HCT116 (cell line): ENCODE results near the gene ACOXL. TPM values are rescaled to one million over a fixed set of nuclear protein-coding genes. Genes with fewer than 3 reads are reported as not detected.

Source experiments
- ATAC-seq: fragments of 200-7000 bp; cut with Tn5 transposase; 2 replicates; pipeline ENCODE4 v1.9.1; 2020; ENCODE audit warnings: mild to moderate bottlenecking, moderate library complexity
- BruUV-seq: library from RNA; stranded (reverse); fragments of 400-500 nt; replicated peaks from 2 replicates; lab custom pipeline; 2021; lab: Mats Ljungman, UMichigan
- CTCF ChIA-PET: fragments of 300-600 bp; sonication (Branson Sonifier 250); formaldehyde crosslinking; loops from one replicate; lab custom pipeline; 2021; ENCODE audit warnings: antibody characterized with exemption; lab: Charles Lee
- POLR2A ChIA-PET: fragments of 300-600, 350-600 bp; sonication (Branson Sonifier 250); formaldehyde crosslinking; loops from one replicate; lab custom pipeline; 2021; ENCODE audit warnings: antibody characterized with exemption; lab: Charles Lee
- RAD21 ChIA-PET, 2 experiments: fragments of 300-600 bp; sonication (Branson Sonifier 250); formaldehyde crosslinking; loops; one replicate each; lab custom pipeline; 2023; ENCODE audit warnings: low total read pairs in 2 of 2; ENCODE audit not compliant: uncharacterized antibody in 2 of 2, unreplicated experiment in 2 of 2, low non-redundant PET in 1 of 2; lab: Charles Lee
- DNase-seq: peaks from one replicate; pipeline ENCODE4 v3.0.0-alpha.2; 2010; ENCODE audit warnings: low read depth, low spot score
- H2AFZ ChIP-seq: fragments of 200-600 bp; shearing (Covaris generic), sonication (generic); 2 replicates; pipeline ENCODE4 v1.6.1; 2017; ENCODE audit warnings: low read depth, mixed run types, mixed read lengths, antibody characterized with exemption, low read length; ENCODE audit not compliant: poor library complexity, severe bottlenecking
- H3K27ac ChIP-seq: 2 replicates; pipeline ENCODE4 v1.5.1; 2012; ENCODE audit warnings: low read depth, low read length
- H3K27me3 ChIP-seq: fragments of 200-600 bp; sonication (generic); 2 replicates; pipeline ENCODE4 v1.6.1; 2016; ENCODE audit warnings: mixed run types, low read length, mixed read lengths; ENCODE audit not compliant: insufficient read depth
- H3K36me3 ChIP-seq, 2 experiments: fragments of 200-500 bp in 1 of 2; fragments of 200-600 bp in 1 of 2; sonication (Bioruptor generic) in 1 of 2; sonication (generic) in 1 of 2; 2 replicates each; pipeline versions ENCODE4 v1.5.1 to v1.6.1; 2014 to 2016; ENCODE audit warnings: low read length in 2 of 2, inconsistent platforms in 1 of 2, mixed read lengths in 1 of 2, mixed run types in 1 of 2; ENCODE audit not compliant: insufficient read depth in 2 of 2, control insufficient read depth in 1 of 2
- H3K4me1 ChIP-seq, 2 experiments: fragments of 200-600 bp in 1 of 2; sonication (generic) in 1 of 2; 2 replicates each; pipeline versions ENCODE4 v1.5.1 to v1.6.1; 2012 to 2017; ENCODE audit warnings: low read length in 2 of 2, inconsistent platforms in 1 of 2, mild to moderate bottlenecking in 1 of 2, mixed read lengths in 1 of 2, mixed run types in 1 of 2, moderate library complexity in 1 of 2; ENCODE audit not compliant: insufficient read depth in 2 of 2, control insufficient read depth in 1 of 2
- H3K4me2 ChIP-seq: fragments of 200-600 bp; sonication (generic); 2 replicates; pipeline ENCODE4 v1.6.1; 2017; ENCODE audit warnings: mixed run types, low read length, mixed read lengths
- H3K4me3 ChIP-seq, 2 experiments: fragments of 200-600 bp in 1 of 2; sonication (generic) in 1 of 2; replicated peaks in 1 of 2; 2 replicates each; pipeline ENCODE4 v1.5.1; 2011 to 2016; ENCODE audit warnings: low read length in 2 of 2, control low read depth in 1 of 2, low read depth in 1 of 2, mild to moderate bottlenecking in 1 of 2, mixed read lengths in 1 of 2, mixed run types in 1 of 2
- H3K79me2 ChIP-seq: fragments of 200-600 bp; sonication (generic); 2 replicates; pipeline ENCODE4 v1.6.1; 2017; ENCODE audit warnings: mild to moderate bottlenecking, mixed run types, low read length, moderate library complexity, mixed read lengths; ENCODE audit not compliant: insufficient read depth
- H3K9ac ChIP-seq: fragments of 200-600 bp; sonication (generic); 2 replicates; pipeline ENCODE4 v1.6.1; 2016; ENCODE audit warnings: low read length, mixed read lengths
- H3K9me2 ChIP-seq: fragments of 200-600 bp; sonication (generic), shearing (Covaris generic); 2 replicates; pipeline ENCODE4 v1.6.1; 2017; ENCODE audit warnings: mixed run types, mild to moderate bottlenecking, moderate library complexity; ENCODE audit not compliant: insufficient read depth
- H3K9me3 ChIP-seq, 2 experiments: fragments of 200-500 bp in 1 of 2; fragments of 200-600 bp in 1 of 2; sonication (Bioruptor generic) in 1 of 2; sonication (generic) in 1 of 2; 2 replicates each; pipeline ENCODE4 v1.6.1; 2014 to 2017; ENCODE audit warnings: low read length in 2 of 2, mixed read lengths in 2 of 2, inconsistent platforms in 1 of 2, low read depth in 1 of 2, mild to moderate bottlenecking in 1 of 2, mixed run types in 1 of 2, moderate library complexity in 1 of 2; ENCODE audit not compliant: control insufficient read depth in 1 of 2, insufficient read depth in 1 of 2
- H4K20me1 ChIP-seq: fragments of 200-600 bp; sonication (generic), shearing (Covaris generic); 2 replicates; pipeline ENCODE4 v1.6.1; 2017; ENCODE audit warnings: mixed run types, mild to moderate bottlenecking, moderate library complexity; ENCODE audit not compliant: insufficient read depth
- ATF3 ChIP-seq: IDR thresholded peaks from 2 replicates; pipeline ENCODE4 v1.6.1; 2012
- CBX3 ChIP-seq: IDR thresholded peaks from 2 replicates; pipeline ENCODE4 v1.6.1; 2012; ENCODE audit warnings: low read depth
- CEBPB ChIP-seq: IDR thresholded peaks from 2 replicates; pipeline ENCODE4 v1.6.1; 2012; ENCODE audit warnings: low read depth
- EGR1 ChIP-seq: IDR thresholded peaks from 2 replicates; pipeline ENCODE4 v1.6.1; 2012; ENCODE audit warnings: low read depth
- ELF1 ChIP-seq: IDR thresholded peaks from 2 replicates; pipeline ENCODE4 v1.6.1; 2012; ENCODE audit warnings: low read depth, borderline replicate concordance
- EZH2 ChIP-seq: fragments of 200-600 bp; sonication (generic); IDR thresholded peaks from 2 replicates; pipeline ENCODE4 v1.6.1; 2017; ENCODE audit warnings: antibody characterized with exemption, mixed run types
- FOSL1 ChIP-seq: IDR thresholded peaks from 2 replicates; pipeline ENCODE4 v1.6.1; 2012; ENCODE audit warnings: low read depth
- POLR2A ChIP-seq: IDR thresholded peaks from 2 replicates; pipeline ENCODE4 v1.7.0; 2011; ENCODE audit warnings: borderline replicate concordance; ENCODE audit not compliant: insufficient read depth, insufficient read length; ENCODE audit errors: extremely low read depth
- RAD21 ChIP-seq: IDR thresholded peaks from 2 replicates; pipeline ENCODE4 v1.6.1; 2012; ENCODE audit warnings: low read depth, mild to moderate bottlenecking
- REST ChIP-seq: IDR thresholded peaks from 2 replicates; pipeline ENCODE4 v1.6.1; 2012; ENCODE audit warnings: low read depth
- SIN3A ChIP-seq: IDR thresholded peaks from 2 replicates; pipeline ENCODE4 v1.6.1; 2012; ENCODE audit warnings: low read depth
- SRF ChIP-seq: IDR thresholded peaks from 2 replicates; pipeline ENCODE4 v1.6.1; 2012; ENCODE audit warnings: low read depth
- TCF7L2 ChIP-seq: IDR thresholded peaks from 2 replicates; pipeline ENCODE4 v1.7.0; 2011; ENCODE audit warnings: borderline replicate concordance, inconsistent platforms; ENCODE audit not compliant: insufficient read depth, insufficient read length; ENCODE audit errors: extremely low read depth
- YY1 ChIP-seq: IDR thresholded peaks from 2 replicates; pipeline ENCODE4 v1.6.1; 2011; ENCODE audit warnings: low read length, low read depth, moderate library complexity, mild to moderate bottlenecking; ENCODE audit not compliant: insufficient replicate concordance; ENCODE audit errors: extremely low read depth
- ZBTB33 ChIP-seq: IDR thresholded peaks from 2 replicates; pipeline ENCODE4 v1.6.1; 2011; ENCODE audit warnings: mild to moderate bottlenecking, low read length, moderate library complexity; ENCODE audit not compliant: insufficient replicate concordance; ENCODE audit errors: extremely low read depth
- ZFX ChIP-seq: fragments of 450-650 bp; IDR thresholded peaks from 2 replicates; pipeline ENCODE4 v1.6.1; 2017
- ZNF274 ChIP-seq: fragments of 200-500 bp; sonication (Bioruptor generic); IDR thresholded peaks from 2 replicates; pipeline ENCODE4 v1.6.1; 2014; ENCODE audit warnings: mild to moderate bottlenecking, low read depth, low read length, inconsistent platforms
- intact Hi-C: fragments of 100-400 bp; cut with micrococcal nuclease; formaldehyde crosslinking; loops from 2 replicates; pipeline ENCODE4 v1.10.0; 2022
- total RNA-seq: library from RNA; stranded (reverse); gene quantifications from one replicate; pipeline ENCODE4 v1.2.1, GENCODE V29; 2021; ENCODE audit not compliant: unreplicated experiment
- TF ChIP-seq, protein P1 (sequence below): IDR thresholded peaks from 2 replicates; pipeline ENCODE4 v1.6.1; 2012

Gene ACOXL
- total RNA-seq, 1 experiment from 2014 or later = 5.5 TPM

DNA sequence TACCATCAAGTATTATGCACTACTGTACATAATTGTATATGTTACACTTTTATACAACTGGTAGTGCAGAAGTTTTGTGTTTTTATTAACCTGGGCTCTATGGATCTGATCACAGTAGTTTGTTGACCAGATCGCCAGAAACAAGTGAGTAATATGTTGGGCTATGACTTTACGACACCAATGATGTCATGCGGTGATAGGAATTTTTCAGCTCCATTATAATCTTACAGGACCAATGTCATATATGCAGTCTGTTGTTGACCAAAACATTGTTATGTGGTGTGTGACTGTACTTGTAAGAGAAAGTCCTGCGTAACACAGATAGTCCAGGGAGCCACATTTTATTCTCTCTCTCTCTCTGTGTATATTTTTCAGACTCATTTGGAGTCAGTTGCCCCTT, 4.5 kb upstream of the ACOXL start:
- no peak overlapping the region for H3K27ac ChIP-seq
- no peaks in the 10 kb centered on the region for H4K20me1 ChIP-seq
- RAD21 ChIA-PET = no interaction called here
- POLR2A ChIA-PET = no interaction called here
- H2AFZ ChIP-seq = no peak overlapping the region
- BruUV-seq = no TSS peak
- no peak for DNase-seq
- H3K79me2 ChIP-seq = no peaks in the 10 kb centered on the region
- no peak for ATAC-seq
- H3K4me3 ChIP-seq = no peak overlapping the region
- H3K9ac ChIP-seq = no peak overlapping the region
- H3K36me3 ChIP-seq = no peaks in the 10 kb centered on the region
- TF ChIP-seq ZFX (no peak), FOSL1 (no peak), EGR1 (no peak), ELF1 (no peak), CBX3 (no peak), SIN3A (no peak), REST (no peak), YY1 (no peak), ZBTB33 (no peak), ZNF274 (no peak), RAD21 (no peak), SRF (no peak), EZH2 (no peak), ATF3 (no peak), TCF7L2 (no peak), CEBPB (no peak), POLR2A (no peak)
- TF ChIP-seq, protein P1, sequence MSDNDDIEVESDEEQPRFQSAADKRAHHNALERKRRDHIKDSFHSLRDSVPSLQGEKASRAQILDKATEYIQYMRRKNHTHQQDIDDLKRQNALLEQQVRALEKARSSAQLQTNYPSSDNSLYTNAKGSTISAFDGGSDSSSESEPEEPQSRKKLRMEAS = no peak
- H3K4me1 ChIP-seq = peaks cover 2 to 19% of the 10 kb centered on the region in 2 experiments; a peak in 1 of 4 replicates
- H3K27me3 ChIP-seq = no peaks in the 10 kb centered on the region
- H3K4me2 ChIP-seq = no peak overlapping the region
- intact Hi-C loops = no loop called here
- no peaks in the 10 kb centered on the region for H3K9me3 ChIP-seq
- H3K9me2 ChIP-seq = no peaks in the 10 kb centered on the region
- CTCF ChIA-PET = no interaction called here
